Adrenal gland (tissue), 5 donors: ENCODE results near the gene KCNH1.

Experiments used
- CTCF ChIP-seq, 6 experiments: fragments of 450-650 bp in 4 of 6; fragments of 200-600 bp in 2 of 6; sonication (generic) in 1 of 6; IDR thresholded peaks; 1 replicate in 5 of 6; 2 replicates in 1 of 6; pipeline versions ENCODE4 v1.5.1 to v1.8.0; 2016 to 2021; ENCODE audit warnings: antibody characterized with exemption in 6 of 6, mild to moderate bottlenecking in 2 of 6, moderate library complexity in 1 of 6
- POLR2A ChIP-seq, 2 donors: fragments of 450-650 bp; IDR thresholded peaks; one replicate each; pipeline ENCODE4 v1.6.1; 2017; ENCODE audit warnings: antibody characterized with exemption in 2 of 2, mild to moderate bottlenecking in 2 of 2, moderate library complexity in 1 of 2
- donor health status: DM: no; HTN: no; CAD: no.

GRCh38 chr1:210781652-210782051, 352.3 kb downstream of the KCNH1 start:
- TF ChIP-seq CTCF (IDR thresholded peaks at IDR 0.05) (no peak), POLR2A (IDR thresholded peaks at IDR 0.05) (no peak)
